Erythroblast (primary cell): Measurements from ENCODE around the gene TSPAN15.
"Not testable (repeated sequence)": the region's sequence is repeated elsewhere in the genome, so short reads cannot be mapped to it uniquely, and the experiment has no call there.

Experiments
- DNase-seq, 2 experiments: peaks; one replicate each; lab custom pipeline; 2025; lab: John Stamatoyannopoulos, UW
- GATA1 ChIP-seq: IDR thresholded peaks from 2 replicates; pipeline ENCODE4 v1.6.1; 2011; ENCODE audit warnings: low read depth, mild to moderate bottlenecking, control low read depth, low read length, moderate library complexity
- POLR2A ChIP-seq: IDR thresholded peaks from 2 replicates; pipeline ENCODE4 v1.6.1; 2011; ENCODE audit warnings: mild to moderate bottlenecking, low read length

Gene TSPAN15

GRCh38 chr10:69446229-69446628 is 5.0 kb upstream of the TSPAN15 start:
- TF ChIP-seq GATA1 (no peak), POLR2A (no peak)

GRCh38 chr10:69446650-69447151 is 4.6 kb upstream of the TSPAN15 start:
- TF ChIP-seq GATA1, result no peak
- TF ChIP-seq POLR2A, result no peak
- DNase-seq, result no peak

More at GRCh38 chr10:69446229-69446628, 5.0 kb upstream of the TSPAN15 start:
- no peak for DNase-seq

- peak; percentile 26 to 37 for DNase-seq
These were observed 1.4 kb upstream of the TSPAN15 start for GRCh38 chr10:69449841-69450240.

GRCh38 chr10:69450395-69450794 is 870 bp upstream of the TSPAN15 start:
- DNase-seq, result not testable (repeated sequence)

More at GRCh38 chr10:69449841-69450240, 1.4 kb upstream of the TSPAN15 start:
- TF ChIP-seq POLR2A (no peak), GATA1 (no peak)

- no peak for TF ChIP-seq POLR2A
- TF ChIP-seq GATA1, result no peak
- no peak for DNase-seq
These were observed 553 bp downstream of the TSPAN15 start for GRCh38 chr10:69451784-69452251.

GRCh38 chr10:69452676-69453415 is 1.6 kb downstream of the TSPAN15 start:
- no peak for DNase-seq
- no peak for TF ChIP-seq POLR2A
- TF ChIP-seq GATA1, result no peak

- no peak for DNase-seq
- no peak for TF ChIP-seq POLR2A
- TF ChIP-seq GATA1, result no peak
These were observed 2.5 kb downstream of the TSPAN15 start for GRCh38 chr10:69453795-69454194.

- no peak for DNase-seq
- no peak for TF ChIP-seq POLR2A
- no peak for TF ChIP-seq GATA1
These were observed 3.9 kb downstream of the TSPAN15 start for GRCh38 chr10:69455006-69455763.

- DNase-seq, result no peak
These were observed 5.8 kb downstream of the TSPAN15 start for GRCh38 chr10:69456880-69457693.

GRCh38 chr10:69457771-69458237 is 6.5 kb downstream of the TSPAN15 start:
- TF ChIP-seq POLR2A, result no peak
- TF ChIP-seq GATA1, result no peak
- no peak for DNase-seq

More at GRCh38 chr10:69456880-69457693, 5.8 kb downstream of the TSPAN15 start:
- TF ChIP-seq GATA1 (no peak), POLR2A (no peak)

GRCh38 chr10:69458430-69459100 is 7.3 kb downstream of the TSPAN15 start:
- DNase-seq, result no peak
- TF ChIP-seq GATA1, result no peak
- no peak for TF ChIP-seq POLR2A

- TF ChIP-seq POLR2A (no peak), GATA1 (no peak)
These were observed 8.0 kb downstream of the TSPAN15 start for GRCh38 chr10:69459101-69459790.

More at GRCh38 chr10:69459101-69459790, 8.0 kb downstream of the TSPAN15 start:
- DNase-seq, result no peak
